ENCODE results near the gene CHN2.

CHN2 gene

DNA sequence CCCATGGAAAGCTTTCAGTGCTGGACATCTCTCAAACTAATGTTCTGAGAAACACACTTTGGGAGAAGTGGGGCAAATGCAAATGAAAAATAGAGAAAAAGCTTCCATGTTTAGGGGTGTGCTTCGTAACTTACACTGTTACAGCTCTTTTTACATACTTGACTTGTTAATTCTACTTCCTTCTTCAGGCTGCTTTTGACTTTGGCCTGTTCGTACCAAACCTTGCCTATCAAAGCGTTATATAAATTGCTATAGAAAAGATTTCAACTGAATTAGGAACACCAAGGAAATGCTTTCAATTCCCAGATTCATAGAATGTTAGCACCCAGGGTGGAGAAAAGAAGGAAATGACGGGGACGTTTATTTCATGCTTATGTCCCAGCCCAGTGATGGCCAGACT is 228.3 kb downstream of the CHN2 start:
- no peak overlapping the region for H3K4me3 ChIP-seq (ENCODE audit: low read length)
- TF ChIP-seq, protein P1, sequence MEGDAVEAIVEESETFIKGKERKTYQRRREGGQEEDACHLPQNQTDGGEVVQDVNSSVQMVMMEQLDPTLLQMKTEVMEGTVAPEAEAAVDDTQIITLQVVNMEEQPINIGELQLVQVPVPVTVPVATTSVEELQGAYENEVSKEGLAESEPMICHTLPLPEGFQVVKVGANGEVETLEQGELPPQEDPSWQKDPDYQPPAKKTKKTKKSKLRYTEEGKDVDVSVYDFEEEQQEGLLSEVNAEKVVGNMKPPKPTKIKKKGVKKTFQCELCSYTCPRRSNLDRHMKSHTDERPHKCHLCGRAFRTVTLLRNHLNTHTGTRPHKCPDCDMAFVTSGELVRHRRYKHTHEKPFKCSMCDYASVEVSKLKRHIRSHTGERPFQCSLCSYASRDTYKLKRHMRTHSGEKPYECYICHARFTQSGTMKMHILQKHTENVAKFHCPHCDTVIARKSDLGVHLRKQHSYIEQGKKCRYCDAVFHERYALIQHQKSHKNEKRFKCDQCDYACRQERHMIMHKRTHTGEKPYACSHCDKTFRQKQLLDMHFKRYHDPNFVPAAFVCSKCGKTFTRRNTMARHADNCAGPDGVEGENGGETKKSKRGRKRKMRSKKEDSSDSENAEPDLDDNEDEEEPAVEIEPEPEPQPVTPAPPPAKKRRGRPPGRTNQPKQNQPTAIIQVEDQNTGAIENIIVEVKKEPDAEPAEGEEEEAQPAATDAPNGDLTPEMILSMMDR (conservative IDR thresholded peaks at IDR 0.05; ENCODE audit: low read depth, low read length): no peak
- no peak for DNase-seq (ENCODE audit: low read depth)

DNA sequence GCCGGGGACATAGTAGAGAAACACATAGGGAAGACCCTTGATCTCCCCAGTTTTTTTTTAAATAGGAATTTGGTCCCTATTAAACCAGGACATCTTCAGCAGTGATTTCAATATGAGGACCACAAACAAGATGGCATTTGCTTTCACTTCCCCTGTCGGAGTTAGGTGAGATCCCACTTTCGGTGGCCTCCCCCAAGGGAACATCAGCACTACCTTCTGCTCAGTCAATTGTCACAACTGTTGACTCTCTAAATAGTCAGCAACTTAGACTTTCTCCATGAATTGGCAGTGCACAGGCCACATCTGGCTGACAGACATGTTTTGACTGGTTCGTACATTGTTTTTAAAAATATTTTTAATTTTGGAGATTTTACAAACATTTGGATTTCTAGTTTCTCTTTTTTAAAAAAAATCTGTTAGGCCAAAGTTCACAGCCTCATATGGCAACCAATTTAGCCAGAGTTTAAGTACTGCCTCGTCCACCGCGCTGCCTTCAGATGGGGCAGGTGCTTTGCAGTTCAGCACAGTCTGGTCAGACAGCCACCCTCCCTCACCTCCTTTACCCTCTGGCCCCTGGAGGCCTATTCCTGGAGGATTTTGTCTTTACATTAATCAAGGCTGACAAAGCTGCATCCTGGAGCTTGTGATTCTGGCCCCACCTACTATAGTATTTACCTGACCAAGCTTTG is 229.9 kb downstream of the CHN2 start:
- TF ChIP-seq, protein P1 (conservative IDR thresholded peaks at IDR 0.05; ENCODE audit: low read depth, low read length): no peak
- H3K4me3 ChIP-seq (ENCODE audit: low read length): no peak overlapping the region
- DNase-seq (ENCODE audit: low read depth): no peak

DNA sequence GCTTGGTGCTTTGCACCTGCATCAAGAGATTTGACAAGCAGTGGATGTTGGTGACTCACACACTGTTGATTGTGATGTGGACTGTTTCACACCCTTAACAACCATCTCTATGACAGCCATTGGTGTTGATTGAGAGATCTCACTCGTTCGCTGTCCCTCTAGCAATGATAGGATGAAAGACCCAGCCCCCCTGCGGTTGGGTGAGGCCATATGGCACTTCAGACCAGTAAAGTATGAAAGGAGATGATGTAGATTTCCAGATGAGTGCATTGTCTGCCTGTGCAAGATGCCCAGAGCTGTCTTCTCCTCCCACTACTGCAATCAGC is 230.4 kb downstream of the CHN2 start:
- TF ChIP-seq, protein P1 (conservative IDR thresholded peaks at IDR 0.05; ENCODE audit: low read depth, low read length): no peak
- DNase-seq (ENCODE audit: low read depth): no peak
- no peak overlapping the region for H3K4me3 ChIP-seq (ENCODE audit: low read length)

DNA sequence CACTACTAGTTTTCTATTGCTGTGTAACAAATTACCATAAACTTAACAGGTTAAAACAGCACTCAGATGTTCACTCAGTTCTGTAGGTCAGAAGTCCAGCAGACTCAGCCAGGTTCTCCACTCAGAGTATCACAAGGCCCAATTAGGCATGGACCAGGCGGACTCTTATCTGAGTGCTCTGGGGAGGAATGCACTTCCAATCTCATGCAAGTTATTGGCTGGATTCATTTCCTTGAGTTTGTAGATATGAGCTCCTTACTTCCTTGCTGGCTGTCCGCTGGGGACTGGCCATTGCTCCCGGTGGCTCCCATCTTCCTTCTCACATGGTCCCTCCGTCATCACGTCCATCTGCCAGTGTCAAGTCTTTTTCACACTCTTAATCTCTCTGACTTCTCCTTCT is 232.0 kb downstream of the CHN2 start:
- DNase-seq (ENCODE audit: low read depth): no peak
- no peak overlapping the region for H3K4me3 ChIP-seq (ENCODE audit: low read length)
- TF ChIP-seq, protein P1 (conservative IDR thresholded peaks at IDR 0.05; ENCODE audit: low read depth, low read length): no peak

DNA sequence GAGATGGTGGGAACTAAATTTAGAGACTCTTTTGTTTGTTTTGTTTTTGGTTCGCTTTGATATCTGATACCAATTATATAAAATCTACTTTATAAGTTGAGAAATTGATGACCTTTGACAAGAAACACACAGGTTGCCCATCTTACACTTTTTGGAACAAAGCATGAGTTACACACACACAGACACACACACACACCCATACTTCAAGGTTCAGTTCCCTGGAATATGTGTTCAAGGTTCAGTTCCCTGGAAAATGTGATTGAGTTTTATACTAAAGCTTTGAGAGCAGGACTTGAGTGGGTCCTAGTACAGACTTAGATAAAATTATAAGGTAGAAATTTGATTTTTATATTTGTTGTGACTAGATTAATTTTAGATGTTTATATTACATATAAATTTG is 234.8 kb downstream of the CHN2 start:
- no peak overlapping the region for H3K4me3 ChIP-seq (ENCODE audit: low read length)
- no peak for DNase-seq (ENCODE audit: low read depth)
- TF ChIP-seq, protein P1 (conservative IDR thresholded peaks at IDR 0.05; ENCODE audit: low read depth, low read length): no peak

DNA sequence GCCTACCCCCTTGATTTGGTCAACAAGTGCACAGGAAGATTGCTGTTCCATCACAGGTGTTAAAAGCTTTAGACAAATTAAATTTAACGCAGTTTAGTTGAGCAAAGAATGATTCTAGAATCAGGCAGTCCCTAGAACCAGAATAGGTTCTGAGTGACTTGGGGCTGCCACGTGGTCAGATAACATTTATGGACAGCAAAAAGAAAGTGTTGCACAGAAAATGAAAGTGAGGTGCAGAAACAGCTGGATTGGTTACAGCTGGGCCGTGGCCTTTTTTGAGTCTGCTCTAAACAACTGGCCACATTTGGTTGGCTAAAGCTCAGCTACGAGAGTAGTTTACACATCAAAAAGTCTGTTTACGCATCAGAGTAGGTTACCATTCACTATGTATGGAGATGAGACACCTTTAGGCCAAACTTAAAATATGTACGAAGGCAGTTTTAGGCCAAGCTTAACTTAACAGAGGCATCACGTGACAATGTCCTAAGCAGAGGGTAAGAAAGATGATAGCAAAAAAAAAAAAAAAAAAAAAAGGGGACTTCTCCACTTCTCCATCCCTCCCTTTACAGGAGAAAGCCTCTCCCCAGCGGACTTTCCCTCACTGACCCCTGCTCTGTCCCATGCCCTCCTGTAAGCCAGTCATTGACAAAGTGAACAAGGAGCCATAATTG is 235.8 kb downstream of the CHN2 start:
- TF ChIP-seq, protein P1 (conservative IDR thresholded peaks at IDR 0.05; ENCODE audit: low read depth, low read length): no peak
- no peak for DNase-seq (ENCODE audit: low read depth)
- no peak overlapping the region for H3K4me3 ChIP-seq (ENCODE audit: low read length)

DNA sequence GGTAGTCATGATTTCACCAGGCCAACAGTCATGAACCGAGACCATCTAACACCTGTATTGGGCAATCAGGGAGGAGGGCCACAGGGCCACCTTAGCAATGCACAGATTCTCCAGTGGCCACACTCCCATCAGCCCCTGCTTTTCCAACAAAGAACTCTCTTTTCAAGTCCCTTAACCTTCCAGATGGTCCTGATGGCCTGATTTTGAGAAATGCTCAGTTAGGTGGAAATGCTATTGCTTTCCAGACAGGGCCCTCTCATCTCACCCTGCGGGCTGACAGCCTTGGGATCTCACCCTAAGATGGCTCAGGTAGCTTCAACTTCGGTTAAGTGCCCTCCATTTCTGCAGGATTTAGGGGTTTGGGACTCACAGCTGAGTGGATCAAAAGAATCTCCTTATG is 237.1 kb downstream of the CHN2 start:
- H3K4me3 ChIP-seq (ENCODE audit: low read length): no peak overlapping the region
- no peak for DNase-seq (ENCODE audit: low read depth)
- TF ChIP-seq, protein P1 (conservative IDR thresholded peaks at IDR 0.05; ENCODE audit: low read depth, low read length): no peak
